GM12874 (cell line): ENCODE data around the gene ACTN3.

Experiments
- TF ChIP-seq, protein P1 (sequence below): IDR thresholded peaks from 2 replicates; pipeline ENCODE4 v1.5.1; 2011; ENCODE audit warnings: low read depth, mild to moderate bottlenecking, control low read depth, low read length, moderate library complexity; ENCODE audit not compliant: insufficient read depth

The ACTN3 gene

GRCh38 chr11:66612458-66612857, 65.8 kb downstream of the ACTN3 start:
- TF ChIP-seq, protein P1, sequence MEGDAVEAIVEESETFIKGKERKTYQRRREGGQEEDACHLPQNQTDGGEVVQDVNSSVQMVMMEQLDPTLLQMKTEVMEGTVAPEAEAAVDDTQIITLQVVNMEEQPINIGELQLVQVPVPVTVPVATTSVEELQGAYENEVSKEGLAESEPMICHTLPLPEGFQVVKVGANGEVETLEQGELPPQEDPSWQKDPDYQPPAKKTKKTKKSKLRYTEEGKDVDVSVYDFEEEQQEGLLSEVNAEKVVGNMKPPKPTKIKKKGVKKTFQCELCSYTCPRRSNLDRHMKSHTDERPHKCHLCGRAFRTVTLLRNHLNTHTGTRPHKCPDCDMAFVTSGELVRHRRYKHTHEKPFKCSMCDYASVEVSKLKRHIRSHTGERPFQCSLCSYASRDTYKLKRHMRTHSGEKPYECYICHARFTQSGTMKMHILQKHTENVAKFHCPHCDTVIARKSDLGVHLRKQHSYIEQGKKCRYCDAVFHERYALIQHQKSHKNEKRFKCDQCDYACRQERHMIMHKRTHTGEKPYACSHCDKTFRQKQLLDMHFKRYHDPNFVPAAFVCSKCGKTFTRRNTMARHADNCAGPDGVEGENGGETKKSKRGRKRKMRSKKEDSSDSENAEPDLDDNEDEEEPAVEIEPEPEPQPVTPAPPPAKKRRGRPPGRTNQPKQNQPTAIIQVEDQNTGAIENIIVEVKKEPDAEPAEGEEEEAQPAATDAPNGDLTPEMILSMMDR = no peak
